GM23248 (cell line): ENCODE measurements around the gene SYTL2. TPM values are rescaled to one million over a fixed set of nuclear protein-coding genes. Genes with fewer than 3 reads are reported as not detected.

Source experiments
- DNase-seq: peaks from one replicate; pipeline ENCODE4 v3.0.0-alpha.2; 2015
- H2AFZ ChIP-seq: fragments of 200-600 bp; sonication (generic); 2 replicates; pipeline ENCODE4 v1.6.1; 2016; ENCODE audit warnings: antibody characterized with exemption
- H3F3A ChIP-seq: fragments of 200-600 bp; sonication (generic); 2 replicates; pipeline ENCODE4 v1.6.1; 2016; ENCODE audit warnings: mild to moderate bottlenecking, antibody characterized with exemption, mixed run types; ENCODE audit not compliant: insufficient read depth
- H3K27ac ChIP-seq: fragments of 200-600 bp; sonication (generic); 2 replicates; pipeline ENCODE4 v1.5.1; 2016; ENCODE audit warnings: mild to moderate bottlenecking
- H3K27me3 ChIP-seq: fragments of 200-600 bp; sonication (generic); replicated peaks from 2 replicates; pipeline ENCODE4 v1.6.1; 2016; ENCODE audit warnings: mild to moderate bottlenecking; ENCODE audit not compliant: insufficient read depth
- H3K36me3 ChIP-seq: fragments of 200-600 bp; sonication (generic); 2 replicates; pipeline ENCODE4 v1.6.1; 2016; ENCODE audit warnings: low read depth, mild to moderate bottlenecking
- H3K4me1 ChIP-seq: fragments of 200-600 bp; sonication (generic); 2 replicates; pipeline ENCODE4 v1.6.1; 2016; ENCODE audit warnings: mild to moderate bottlenecking; ENCODE audit not compliant: insufficient read depth
- H3K4me2 ChIP-seq: fragments of 200-600 bp; sonication (generic); one replicate; pipeline ENCODE4 v1.6.1; 2016; ENCODE audit warnings: mild to moderate bottlenecking; ENCODE audit not compliant: unreplicated experiment
- H3K4me3 ChIP-seq: fragments of 200-600 bp; sonication (generic); 2 replicates; pipeline ENCODE4 v1.5.1; 2016; ENCODE audit warnings: mild to moderate bottlenecking
- H3K79me2 ChIP-seq: fragments of 200-600 bp; sonication (generic); 2 replicates; pipeline ENCODE4 v1.6.1; 2016; ENCODE audit warnings: mild to moderate bottlenecking; ENCODE audit not compliant: insufficient read depth
- H3K9ac ChIP-seq: fragments of 200-600 bp; sonication (generic); 2 replicates; pipeline ENCODE4 v1.6.1; 2016; ENCODE audit warnings: mild to moderate bottlenecking
- H3K9me2 ChIP-seq: fragments of 200-600 bp; sonication (generic); 2 replicates; pipeline ENCODE4 v1.6.1; 2016; ENCODE audit warnings: mixed run types, mild to moderate bottlenecking, moderate library complexity; ENCODE audit not compliant: insufficient read depth
- H3K9me3 ChIP-seq: fragments of 200-600 bp; sonication (generic); one replicate; pipeline ENCODE4 v1.6.1; 2017; ENCODE audit warnings: low read depth
- H4K20me1 ChIP-seq: fragments of 200-600 bp; sonication (generic); 2 replicates; pipeline ENCODE4 v1.6.0; 2016; ENCODE audit not compliant: insufficient read depth
- EZH2 ChIP-seq: fragments of 200-600 bp; sonication (generic); IDR thresholded peaks from 2 replicates; pipeline ENCODE4 v1.6.1; 2018; ENCODE audit warnings: antibody characterized with exemption, mild to moderate bottlenecking; ENCODE audit not compliant: insufficient read depth, poor library complexity, severe bottlenecking
- EZH2phosphoT487 ChIP-seq: fragments of 200-600 bp; sonication (generic); IDR thresholded peaks from 2 replicates; pipeline ENCODE4 v1.6.1; 2018; ENCODE audit warnings: antibody characterized with exemption, moderate library complexity, mild to moderate bottlenecking, low read depth; ENCODE audit not compliant: insufficient read depth
- WGBS, 2 experiments: methylation state at CpG; one replicate each; pipeline ENCODE4 v1.1.6; 2015 to 2017; ENCODE audit warnings: low lambda C conversion rate in 2 of 2, low coverage in 1 of 2; ENCODE audit errors: missing lambda C conversion rate in 2 of 2; 5-methylcytosine and 5-hydroxymethylcytosine counted together
- in situ Hi-C: fragments of 300-500 bp; cut with MboI; formaldehyde crosslinking; loops from 2 replicates; pipeline ENCODE4 v1.15.0; 2020
- polyA plus RNA-seq: library from polyadenylated mRNA; unstranded; fragments of >200 nt; fragmentation: Nextera tagmentation; extraction: Ambion mirVana; gene quantifications from 2 replicates; pipeline ENCODE4 v1.2.1, GENCODE V29; 2016
- total RNA-seq: library from RNA; depleted of rRNA; stranded (reverse); fragments of >200 nt; shearing (Covaris generic); gene quantifications from 2 replicates; pipeline ENCODE4 v1.2.3, GENCODE V29; 2014

The SYTL2 gene
- total and polyA plus RNA-seq, 2 experiments from 2014 or later = 3.5 to 5.3 TPM

GRCh38 chr11:85826116-85826855 lies 15.3 kb upstream of the SYTL2 start:
- no peak overlapping the region for H2AFZ ChIP-seq

DNA sequence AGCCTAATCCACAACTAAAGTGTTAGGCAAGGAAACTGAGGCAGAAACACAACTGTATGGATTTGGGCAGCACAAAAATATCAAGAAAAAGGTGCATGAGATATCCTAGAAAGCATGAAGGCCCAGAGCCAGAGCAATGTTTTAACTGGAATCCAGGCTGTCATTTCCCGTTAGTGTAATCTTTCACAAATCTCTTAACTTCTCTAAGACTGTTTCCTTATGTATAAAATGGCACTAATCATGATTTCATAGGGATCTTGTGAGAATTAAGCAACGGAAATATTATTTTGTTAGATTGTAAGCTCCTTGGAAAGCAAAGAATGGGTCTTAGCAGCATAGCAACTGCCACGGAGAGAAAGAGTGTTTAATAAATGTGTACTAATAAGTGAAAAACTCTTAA lies 14.7 kb upstream of the SYTL2 start:
- in situ Hi-C loops = loop anchor here (10.0 kb wide), 1 partner anchor 141 kb away; the partner anchor contains the start of gene CCDC89

More at GRCh38 chr11:85826116-85826855, 15.3 kb upstream of the SYTL2 start:
- Histone ChIP-seq H3K4me2 (no peak overlapping the region), H3K4me1 (peaks cover 28% of the 10 kb centered on the region), H3K27ac (no peak overlapping the region), H3K4me3 (no peak overlapping the region), H3K9ac (no peak overlapping the region), H3K9me2 (no peaks in the 10 kb centered on the region), H3K27me3 (no peaks in the 10 kb centered on the region), H3K79me2 (no peaks in the 10 kb centered on the region), H4K20me1 (no peaks in the 10 kb centered on the region), H3F3A (peaks cover 23% of the 10 kb centered on the region), H3K9me3 (no peaks in the 10 kb centered on the region), H3K36me3 (no peaks in the 10 kb centered on the region)
- WGBS, 2 experiments = 71 to 73% methylated on average over 7 of the region's 7 CpGs
- DNase-seq = peak; percentile 65
- TF ChIP-seq EZH2 = no peak
- in situ Hi-C loops = loop anchor here (10.0 kb wide), 1 partner anchor 141 kb away; the partner anchor contains the start of gene CCDC89

GRCh38 chr11:85823816-85824215 lies 12.9 kb upstream of the SYTL2 start:
- H3K4me1 ChIP-seq = peaks cover 29% of the 10 kb centered on the region

More for the DNA sequence above, 14.7 kb upstream of the SYTL2 start:
- peaks cover 23% of the 10 kb centered on the region for H3F3A ChIP-seq
- no peak overlapping the region for H3K4me2 ChIP-seq
- H3K27me3 ChIP-seq = no peaks in the 10 kb centered on the region
- peaks cover 29% of the 10 kb centered on the region for H3K4me1 ChIP-seq
- H3K4me3 ChIP-seq = no peak overlapping the region
- H3K9me2 ChIP-seq = no peaks in the 10 kb centered on the region
- H2AFZ ChIP-seq = no peak overlapping the region
- no peak overlapping the region for H3K27ac ChIP-seq
- no peaks in the 10 kb centered on the region for H3K79me2 ChIP-seq
- H3K9ac ChIP-seq = no peak overlapping the region
- DNase-seq = no peak
- no peaks in the 10 kb centered on the region for H3K9me3 ChIP-seq
- WGBS, 2 experiments = 57% methylated on average over 3 of the region's 3 CpGs
- no peaks in the 10 kb centered on the region for H3K36me3 ChIP-seq
- no peak for TF ChIP-seq EZH2
- no peak for TF ChIP-seq EZH2phosphoT487
- H4K20me1 ChIP-seq = no peaks in the 10 kb centered on the region

GRCh38 chr11:85822814-85823213 lies 11.9 kb upstream of the SYTL2 start:
- H3K36me3 ChIP-seq = no peaks in the 10 kb centered on the region
- DNase-seq = peak; percentile 52
- H4K20me1 ChIP-seq = no peaks in the 10 kb centered on the region
- H3K9ac ChIP-seq = no peak overlapping the region
- H3K9me2 ChIP-seq = no peaks in the 10 kb centered on the region
- TF ChIP-seq EZH2phosphoT487 (no peak), EZH2 (no peak)
- H3K79me2 ChIP-seq = no peaks in the 10 kb centered on the region
- H3K4me1 ChIP-seq = peaks cover 20% of the 10 kb centered on the region
- H3K9me3 ChIP-seq = no peaks in the 10 kb centered on the region
- no peak overlapping the region for H3K27ac ChIP-seq
- no peak overlapping the region for H2AFZ ChIP-seq
- H3K27me3 ChIP-seq = no peaks in the 10 kb centered on the region
- no peak overlapping the region for H3K4me2 ChIP-seq
- 89 to 94% methylated on average over 3 of the region's 3 CpGs for WGBS, 2 experiments
- in situ Hi-C loops = loop anchor here (10.0 kb wide), 1 partner anchor 138 kb away; the partner anchor contains the start of gene CCDC89
- H3K4me3 ChIP-seq = no peak overlapping the region
- H3F3A ChIP-seq = peaks cover 15% of the 10 kb centered on the region

More at GRCh38 chr11:85823816-85824215, 12.9 kb upstream of the SYTL2 start:
- no peak for DNase-seq
- H4K20me1 ChIP-seq = no peaks in the 10 kb centered on the region
- H3K9me2 ChIP-seq = no peaks in the 10 kb centered on the region
- H3K79me2 ChIP-seq = no peaks in the 10 kb centered on the region
- H3K4me2 ChIP-seq = no peak overlapping the region
- H3K36me3 ChIP-seq = no peaks in the 10 kb centered on the region
- in situ Hi-C loops = loop anchor here (10.0 kb wide), 1 partner anchor 139 kb away; the partner anchor contains the start of gene CCDC89
- H3K27me3 ChIP-seq = no peaks in the 10 kb centered on the region
- H3K4me3 ChIP-seq = no peak overlapping the region
- H2AFZ ChIP-seq = no peak overlapping the region
- TF ChIP-seq EZH2 (no peak), EZH2phosphoT487 (no peak)
- WGBS, 2 experiments = 92 to 96% methylated on average over 2 of the region's 2 CpGs
- no peak overlapping the region for H3K9ac ChIP-seq
- H3F3A ChIP-seq = peaks cover 23% of the 10 kb centered on the region
- H3K9me3 ChIP-seq = no peaks in the 10 kb centered on the region
- H3K27ac ChIP-seq = no peak overlapping the region
